Measurements from ENCODE around the gene SLITRK2.

Gene SLITRK2

GRCh38 chrX:145823132-145823531, 5.5 kb downstream of the SLITRK2 start:
- Histone ChIP-seq H3K36me3 (no peaks in the 10 kb centered on the region), H3K9me3 (peaks cover 0 to 5% (median 0%) of the 10 kb centered on the region in 3 donors), H3K4me3 (no peak overlapping the region), H3K4me1 (peaks cover 0 to 3% (median 1%) of the 10 kb centered on the region in 4 donors), H3K27me3 (peaks cover 0 to 5% of the 10 kb centered on the region in 2 donors), H3K27ac (no peak overlapping the region)
- no peak for DNase-seq
- TF ChIP-seq, protein P1, sequence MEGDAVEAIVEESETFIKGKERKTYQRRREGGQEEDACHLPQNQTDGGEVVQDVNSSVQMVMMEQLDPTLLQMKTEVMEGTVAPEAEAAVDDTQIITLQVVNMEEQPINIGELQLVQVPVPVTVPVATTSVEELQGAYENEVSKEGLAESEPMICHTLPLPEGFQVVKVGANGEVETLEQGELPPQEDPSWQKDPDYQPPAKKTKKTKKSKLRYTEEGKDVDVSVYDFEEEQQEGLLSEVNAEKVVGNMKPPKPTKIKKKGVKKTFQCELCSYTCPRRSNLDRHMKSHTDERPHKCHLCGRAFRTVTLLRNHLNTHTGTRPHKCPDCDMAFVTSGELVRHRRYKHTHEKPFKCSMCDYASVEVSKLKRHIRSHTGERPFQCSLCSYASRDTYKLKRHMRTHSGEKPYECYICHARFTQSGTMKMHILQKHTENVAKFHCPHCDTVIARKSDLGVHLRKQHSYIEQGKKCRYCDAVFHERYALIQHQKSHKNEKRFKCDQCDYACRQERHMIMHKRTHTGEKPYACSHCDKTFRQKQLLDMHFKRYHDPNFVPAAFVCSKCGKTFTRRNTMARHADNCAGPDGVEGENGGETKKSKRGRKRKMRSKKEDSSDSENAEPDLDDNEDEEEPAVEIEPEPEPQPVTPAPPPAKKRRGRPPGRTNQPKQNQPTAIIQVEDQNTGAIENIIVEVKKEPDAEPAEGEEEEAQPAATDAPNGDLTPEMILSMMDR (IDR thresholded peaks at IDR 0.05), result no peak
- intact Hi-C loops (cut with DNase I; ENCODE audit: low total_unique reads), result no loop called here

DNA sequence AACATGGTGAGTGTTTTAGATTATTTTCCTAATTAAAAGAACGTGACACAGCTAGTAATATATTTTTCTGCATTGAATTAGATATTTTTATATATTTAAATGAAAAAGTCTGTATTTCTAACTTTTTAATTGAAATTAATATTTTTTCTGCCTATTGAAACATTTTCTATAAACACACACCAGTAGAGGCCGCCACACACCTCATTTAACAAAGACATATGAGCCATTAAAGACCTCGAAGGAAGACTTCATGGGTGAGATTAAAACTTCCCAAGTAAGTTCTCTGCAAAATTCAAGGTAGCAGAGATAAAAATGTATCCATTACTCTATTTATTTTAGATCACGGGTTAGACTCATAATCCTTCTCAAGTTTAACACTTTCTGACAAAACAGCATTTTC, 8.3 kb downstream of the SLITRK2 start:
- TF ChIP-seq, protein P1 (IDR thresholded peaks at IDR 0.05), result no peak
- no peak for DNase-seq
- no peak overlapping the region for H3K27ac ChIP-seq
- no peak overlapping the region for H3K4me3 ChIP-seq
- H3K4me1 ChIP-seq, result no peaks in the 10 kb centered on the region
- peaks cover 0 to 5% (median 0%) of the 10 kb centered on the region in 3 donors for H3K9me3 ChIP-seq
- no peaks in the 10 kb centered on the region for H3K27me3 ChIP-seq
- intact Hi-C loops (cut with DNase I; ENCODE audit: low total_unique reads), result no loop called here
- H3K36me3 ChIP-seq, result no peaks in the 10 kb centered on the region

DNA sequence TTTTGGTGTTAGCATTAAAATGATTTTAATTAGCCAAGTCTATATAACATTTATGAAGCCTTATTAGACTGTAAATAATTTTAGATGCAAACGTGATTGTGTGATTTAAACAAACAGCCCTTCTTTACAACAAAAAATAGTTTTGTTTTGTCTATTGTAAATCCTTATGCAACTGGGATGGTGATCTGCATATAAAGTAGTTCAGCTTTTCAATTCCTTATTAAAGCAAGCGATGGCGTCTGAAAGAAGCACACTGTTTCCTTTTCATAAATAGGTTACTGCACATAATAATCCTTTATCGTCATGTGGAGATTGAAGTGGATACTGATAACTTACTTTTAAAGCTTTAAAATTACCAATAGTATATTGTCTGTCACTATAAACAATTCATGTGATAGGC, 8.8 kb downstream of the SLITRK2 start:
- no peak for DNase-seq
- intact Hi-C loops (cut with DNase I; ENCODE audit: low total_unique reads), result no loop called here
- no peak overlapping the region for H3K4me3 ChIP-seq
- peaks cover 0 to 5% (median 0%) of the 10 kb centered on the region in 3 donors for H3K9me3 ChIP-seq
- TF ChIP-seq, protein P1 (IDR thresholded peaks at IDR 0.05), result no peak
- H3K36me3 ChIP-seq, result no peaks in the 10 kb centered on the region
- H3K27ac ChIP-seq, result no peak overlapping the region
- H3K4me1 ChIP-seq, result no peaks in the 10 kb centered on the region
- H3K27me3 ChIP-seq, result no peaks in the 10 kb centered on the region

GRCh38 chrX:145832796-145833195, 15.2 kb downstream of the SLITRK2 start:
- DNase-seq, result no peak
- TF ChIP-seq, protein P1 (IDR thresholded peaks at IDR 0.05), result no peak
- no peaks in the 10 kb centered on the region for H3K9me3 ChIP-seq
- intact Hi-C loops (cut with DNase I; ENCODE audit: low total_unique reads), result no loop called here
- H3K27me3 ChIP-seq, result no peaks in the 10 kb centered on the region
- H3K27ac ChIP-seq, result no peak overlapping the region
- no peaks in the 10 kb centered on the region for H3K4me1 ChIP-seq
- no peak overlapping the region for H3K4me3 ChIP-seq
- H3K36me3 ChIP-seq, result no peaks in the 10 kb centered on the region

DNA sequence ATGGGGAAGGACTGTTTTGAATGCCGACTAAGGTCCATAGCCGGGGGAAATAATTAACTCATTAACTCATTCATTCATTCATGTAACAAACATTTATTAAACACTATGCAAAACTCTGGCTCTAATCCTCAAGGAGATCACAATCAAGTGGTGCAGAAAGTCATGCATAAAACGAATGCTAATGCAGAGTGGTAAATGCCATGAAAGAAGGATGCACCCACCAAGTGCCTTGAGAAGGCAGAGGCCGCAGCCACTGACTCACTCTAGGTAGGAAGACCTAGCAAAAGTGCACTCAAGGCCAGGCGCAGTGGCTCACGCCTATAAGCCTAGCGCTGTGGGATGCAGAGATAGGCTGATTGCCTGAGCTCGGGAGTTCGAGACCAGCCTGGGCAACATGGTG, 22.9 kb downstream of the SLITRK2 start:
- Histone ChIP-seq H3K9me3 (no peaks in the 10 kb centered on the region), H3K27ac (no peak overlapping the region), H3K4me1 (no peaks in the 10 kb centered on the region), H3K27me3 (no peaks in the 10 kb centered on the region), H3K4me3 (no peak overlapping the region), H3K36me3 (no peaks in the 10 kb centered on the region)
- no peak for DNase-seq
- intact Hi-C loops (cut with DNase I; ENCODE audit: low total_unique reads), result no loop called here
- TF ChIP-seq, protein P1 (IDR thresholded peaks at IDR 0.05), result no peak
